GM19193 (cell line): Measurements from ENCODE around the gene S100A11.

ENCODE experiments used
- POLR2A ChIP-seq: IDR thresholded peaks from 4 replicates; pipeline ENCODE4 v1.6.1; 2011; ENCODE audit not compliant: insufficient read depth, insufficient read length; ENCODE audit errors: extremely low read depth

The S100A11 gene

DNA sequence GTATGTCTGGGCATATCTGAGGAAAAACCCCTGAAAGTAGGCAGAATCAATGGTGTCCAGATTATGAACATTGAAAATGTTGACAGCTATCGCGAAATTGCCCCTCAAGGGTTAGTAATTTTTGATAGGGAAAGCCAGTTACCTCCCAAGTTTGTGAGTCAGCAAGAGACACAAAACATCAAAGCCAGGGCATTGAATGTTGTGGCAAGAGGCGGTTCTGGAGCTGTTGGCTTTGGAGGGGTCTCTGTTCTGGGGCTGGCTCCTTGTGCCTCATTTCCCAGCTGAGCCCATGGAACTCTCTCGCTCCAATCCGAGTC lies 10.6 kb upstream of the S100A11 start:
- no peak for TF ChIP-seq POLR2A

DNA sequence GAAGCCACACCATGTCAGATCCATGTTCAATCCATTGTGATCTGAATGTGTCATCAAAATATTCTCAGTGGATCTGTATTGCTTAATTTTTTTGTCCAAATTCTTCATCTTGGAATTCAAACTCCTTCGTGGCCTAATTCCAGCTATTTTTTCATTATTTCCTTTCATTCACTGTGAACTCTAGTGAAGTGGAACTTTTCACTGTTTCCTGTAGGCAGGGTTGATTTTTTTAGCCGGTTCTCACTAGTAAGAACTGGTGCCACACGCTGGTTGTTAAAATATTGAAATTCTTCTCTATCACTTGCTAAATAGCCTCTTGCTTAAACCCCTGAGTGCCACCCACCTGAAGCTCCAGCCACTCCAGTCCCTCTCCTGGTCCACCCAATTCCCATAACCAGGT lies 7.6 kb upstream of the S100A11 start:
- TF ChIP-seq POLR2A = no peak

DNA sequence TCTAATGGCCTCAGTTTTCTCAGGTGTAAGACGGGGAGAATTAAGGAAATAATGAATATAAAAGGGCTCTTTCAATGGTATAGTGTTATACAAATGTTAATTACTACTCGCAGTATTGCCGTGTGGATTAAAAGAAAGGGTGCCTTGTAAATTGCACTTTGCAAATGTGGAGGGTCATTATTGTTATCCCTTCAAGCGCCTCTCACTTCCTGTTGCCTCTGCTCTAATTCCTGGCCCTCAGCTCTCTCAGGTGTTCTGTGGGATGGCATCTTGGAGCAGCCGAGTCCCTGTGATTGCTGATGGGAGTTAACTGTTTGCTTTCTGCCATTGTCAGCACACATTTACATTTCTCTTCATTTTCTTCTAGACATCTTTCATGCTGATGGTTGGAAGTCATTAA lies 7.1 kb upstream of the S100A11 start:
- no peak for TF ChIP-seq POLR2A

DNA sequence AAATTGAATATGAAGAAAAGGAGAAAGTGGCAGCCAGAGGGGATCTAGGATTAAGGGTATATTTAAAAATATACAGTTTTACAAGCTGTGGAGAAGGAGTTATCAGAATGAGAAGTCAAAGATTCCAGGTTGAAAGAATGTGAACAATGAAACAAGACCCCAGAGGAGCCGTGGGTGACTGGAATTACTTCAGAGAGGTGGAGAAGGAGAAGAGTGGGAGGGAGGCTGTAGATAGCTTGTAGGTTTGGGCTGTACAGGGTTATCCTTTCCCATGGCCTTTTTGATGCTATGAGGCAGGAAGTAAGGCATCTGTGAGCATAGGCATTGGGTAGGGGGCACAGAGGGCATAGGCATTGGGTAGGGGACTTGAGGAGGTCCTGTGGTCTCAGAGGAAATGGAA lies 5.2 kb upstream of the S100A11 start:
- TF ChIP-seq POLR2A = no peak

DNA sequence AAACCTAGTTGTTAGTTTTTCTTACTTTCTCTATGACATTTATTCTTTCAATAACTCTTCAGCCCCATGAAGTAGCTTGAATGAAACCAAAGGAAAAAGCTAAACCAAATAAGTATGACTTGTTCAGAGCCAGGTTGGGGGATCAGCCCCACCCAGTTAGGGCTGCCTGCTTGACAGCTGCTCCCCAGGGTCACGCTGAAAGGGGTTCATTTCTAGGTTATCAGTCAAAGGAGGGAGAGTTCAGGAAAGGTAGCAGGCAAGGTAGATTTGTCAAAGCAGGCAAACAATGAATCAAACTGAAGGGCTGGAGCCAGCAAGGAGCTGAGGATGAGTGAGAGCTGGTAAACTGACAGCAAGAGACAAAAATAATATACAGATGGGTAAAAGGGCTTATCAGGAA lies 3.1 kb upstream of the S100A11 start:
- TF ChIP-seq POLR2A = no peak

DNA sequence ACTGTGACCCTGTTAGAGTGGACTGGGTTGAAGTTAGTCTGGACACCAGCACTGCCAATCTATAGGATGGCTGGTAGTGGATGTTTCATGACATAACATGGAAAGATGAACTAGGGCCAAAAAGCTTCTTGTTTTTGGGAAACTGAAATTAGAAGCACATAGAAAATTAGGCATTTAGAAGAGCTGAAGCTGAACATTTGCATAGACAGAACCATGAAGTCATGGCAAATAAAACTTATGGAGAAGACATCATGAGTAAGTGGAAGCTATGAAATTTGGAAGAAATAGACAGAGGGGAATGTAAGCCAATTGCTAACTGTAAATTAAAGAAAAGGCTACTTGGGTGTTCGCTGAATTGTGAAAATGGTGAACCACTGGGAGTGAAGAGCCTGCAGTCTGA lies 2.7 kb upstream of the S100A11 start:
- no peak for TF ChIP-seq POLR2A

DNA sequence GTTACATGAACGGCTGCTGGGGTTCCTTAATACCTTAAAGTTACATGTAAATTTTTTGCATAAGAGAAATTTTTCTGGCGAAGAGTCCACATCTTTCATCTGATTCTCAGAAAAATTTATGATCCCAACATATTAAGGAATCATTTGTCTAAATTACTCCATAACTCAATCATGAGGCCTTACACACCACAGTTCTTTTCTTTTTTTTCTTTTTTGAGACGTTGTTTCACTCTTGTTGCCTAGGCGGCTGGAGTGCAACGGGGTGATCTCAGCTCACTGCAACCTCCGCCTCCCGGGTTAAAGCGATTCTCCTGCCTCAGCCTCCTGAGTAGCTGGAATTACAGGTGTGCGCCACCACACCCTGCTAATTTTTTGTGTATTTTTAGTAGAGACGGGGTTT lies 2.1 kb upstream of the S100A11 start:
- no peak for TF ChIP-seq POLR2A

DNA sequence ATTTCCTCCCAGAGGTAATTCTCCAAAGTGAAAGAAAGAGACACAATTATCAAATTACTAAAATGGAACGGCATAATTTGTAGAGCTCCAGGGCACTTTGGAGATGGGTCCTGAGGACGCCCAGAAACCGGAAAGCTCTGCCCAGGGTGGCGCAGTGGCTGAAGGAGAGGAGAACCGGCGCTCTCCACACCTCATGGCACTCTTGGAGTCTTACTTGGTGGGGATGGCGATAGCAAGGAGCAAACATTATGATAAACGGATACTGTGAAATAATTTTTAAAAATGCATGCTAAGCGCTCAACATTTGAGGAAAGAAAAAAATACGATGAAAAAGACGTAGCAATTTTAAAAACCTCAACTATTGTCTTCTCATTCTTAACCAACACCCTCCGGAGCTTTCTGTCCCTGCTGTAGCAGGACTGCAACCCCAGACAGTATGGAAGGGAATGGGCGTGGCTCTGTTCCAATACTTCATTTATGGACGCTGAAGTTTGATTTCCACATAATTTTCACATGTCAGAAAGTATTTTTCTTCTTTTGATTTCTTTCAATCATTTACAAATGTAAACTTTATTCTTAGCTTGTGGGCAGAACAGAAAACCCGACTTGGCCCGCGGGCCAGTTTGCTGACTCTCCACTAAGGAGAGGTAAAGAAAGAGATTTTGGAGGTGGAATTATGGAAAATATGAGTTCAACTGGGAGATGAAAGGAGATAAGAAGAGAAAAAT lies 1.1 kb downstream of the S100A11 start:
- no peak for TF ChIP-seq POLR2A

DNA sequence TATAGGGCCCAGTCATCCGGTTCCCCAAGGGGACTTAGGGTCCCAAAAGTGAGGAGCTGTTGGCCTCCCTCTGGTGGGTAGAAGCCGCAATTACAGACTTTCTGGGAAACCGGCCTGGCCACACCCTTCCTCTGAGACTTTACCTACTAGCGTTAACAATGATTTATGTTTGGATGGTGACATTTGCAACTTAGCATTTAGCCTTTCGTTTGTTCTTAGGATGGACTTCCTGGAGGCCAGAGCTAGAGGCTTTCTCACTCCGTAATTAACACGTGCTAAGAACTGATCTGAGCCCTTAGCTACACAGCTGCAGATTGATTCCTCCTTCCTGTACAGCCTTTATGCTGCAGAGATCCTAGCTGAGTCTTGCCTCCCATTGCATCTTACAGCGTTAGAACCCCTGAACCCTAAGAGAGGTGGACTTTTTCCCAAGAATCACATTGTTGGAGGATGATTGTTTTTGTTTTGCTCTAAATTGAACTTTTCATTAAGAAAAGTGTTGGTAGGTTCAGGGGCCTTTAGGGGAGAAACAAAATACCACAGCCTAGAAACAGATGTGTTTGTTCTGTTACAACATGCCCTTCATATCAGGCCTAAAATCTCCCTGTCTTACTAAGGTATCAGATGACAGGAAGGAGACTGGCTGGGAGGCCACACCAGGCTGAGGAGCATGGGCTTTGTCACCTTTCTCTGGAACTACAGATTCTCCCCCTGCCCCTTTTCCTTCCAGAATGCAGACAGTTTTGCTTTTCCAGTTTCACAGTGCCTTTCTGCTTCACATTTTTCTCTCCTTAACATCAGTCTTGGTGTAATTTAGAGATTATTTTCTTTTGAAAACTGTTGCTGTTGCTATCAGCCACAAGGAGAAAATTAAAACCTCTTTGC lies 1.9 kb downstream of the S100A11 start:
- TF ChIP-seq POLR2A = no peak

DNA sequence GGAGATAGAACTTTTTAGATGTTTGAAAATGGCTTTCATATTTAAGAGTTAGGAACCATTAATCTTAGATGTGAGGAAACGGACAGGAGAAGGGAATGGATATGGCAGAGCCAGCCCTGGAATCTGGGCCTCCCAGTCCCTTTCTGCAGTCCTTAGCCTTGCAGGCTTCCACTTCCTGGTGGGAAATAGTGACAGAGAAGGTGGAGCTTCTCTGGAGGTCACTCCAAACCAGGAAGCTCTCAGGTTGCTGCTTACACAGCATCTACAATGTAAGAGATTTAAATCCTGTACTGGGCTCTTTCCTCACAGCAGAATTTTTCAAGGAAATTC lies 2.5 kb downstream of the S100A11 start:
- no peak for TF ChIP-seq POLR2A

DNA sequence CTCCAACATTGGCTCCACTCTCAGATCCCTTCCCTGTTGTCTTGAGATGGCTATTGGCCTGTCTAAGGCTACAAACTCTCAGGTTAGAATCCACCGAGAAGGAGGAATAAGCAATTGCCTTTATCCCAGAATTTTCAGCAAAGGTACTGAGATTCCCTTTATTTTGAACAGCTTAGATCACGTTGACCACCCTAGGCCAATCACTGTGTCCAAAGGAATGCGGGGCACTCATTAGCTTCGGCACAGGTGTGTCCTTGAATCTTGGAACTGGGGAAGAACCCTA lies 6.9 kb downstream of the S100A11 start:
- TF ChIP-seq POLR2A = no peak

DNA sequence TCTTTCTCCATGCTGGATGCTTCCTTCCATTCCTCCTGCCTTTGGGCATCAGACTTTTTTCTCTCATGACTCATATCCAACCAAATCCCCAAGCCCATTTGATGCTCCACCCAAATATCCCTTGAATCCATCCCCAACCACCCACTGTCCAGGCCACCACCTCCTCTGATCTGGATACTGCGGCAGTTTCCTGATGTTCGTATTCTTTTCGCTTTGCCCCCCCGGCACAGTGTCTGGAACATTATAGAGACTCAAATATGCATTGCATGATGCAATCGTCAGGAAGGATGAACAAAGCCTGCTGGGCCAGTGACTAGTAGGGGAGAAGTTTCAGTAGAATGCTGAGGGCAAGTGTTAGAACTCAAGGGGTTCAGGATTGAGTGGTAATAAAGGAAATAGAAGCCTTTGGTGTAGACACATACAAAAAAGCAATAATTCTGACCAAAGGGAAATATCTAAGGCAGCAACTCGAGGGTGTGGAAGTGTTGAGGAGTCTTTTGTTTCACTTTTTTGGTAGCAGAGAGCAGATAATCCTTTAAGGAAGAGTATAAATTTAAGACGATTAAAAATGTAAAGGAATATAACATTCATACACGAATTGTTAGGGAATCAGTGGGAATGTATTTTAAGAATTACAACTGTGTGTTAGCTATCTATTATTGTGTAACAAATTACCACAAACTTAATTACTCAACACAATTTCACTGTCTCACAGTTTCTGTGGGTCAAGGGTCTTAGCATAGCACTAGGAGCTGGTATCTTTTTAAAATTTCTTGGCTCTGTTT lies 7.5 kb downstream of the S100A11 start:
- no peak for TF ChIP-seq POLR2A

DNA sequence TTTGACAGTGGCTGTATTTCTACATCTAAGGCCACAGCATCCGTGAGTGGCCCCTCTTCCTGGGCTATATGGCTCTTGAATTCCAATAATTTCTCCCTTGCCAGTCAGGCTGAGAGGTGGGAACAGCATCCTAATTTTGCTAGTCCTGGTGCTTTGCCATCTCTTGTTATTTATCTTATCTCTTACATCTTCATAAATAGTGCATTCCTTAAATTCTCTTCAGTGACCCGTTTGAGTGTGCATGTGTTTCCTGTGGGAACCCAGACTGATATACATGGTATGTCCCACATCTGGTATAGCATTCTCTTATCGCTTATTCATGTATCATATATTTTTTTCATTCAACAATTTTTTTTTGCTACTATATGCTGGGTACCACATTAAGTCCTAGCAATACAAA lies 9.9 kb downstream of the S100A11 start:
- TF ChIP-seq POLR2A = no peak

DNA sequence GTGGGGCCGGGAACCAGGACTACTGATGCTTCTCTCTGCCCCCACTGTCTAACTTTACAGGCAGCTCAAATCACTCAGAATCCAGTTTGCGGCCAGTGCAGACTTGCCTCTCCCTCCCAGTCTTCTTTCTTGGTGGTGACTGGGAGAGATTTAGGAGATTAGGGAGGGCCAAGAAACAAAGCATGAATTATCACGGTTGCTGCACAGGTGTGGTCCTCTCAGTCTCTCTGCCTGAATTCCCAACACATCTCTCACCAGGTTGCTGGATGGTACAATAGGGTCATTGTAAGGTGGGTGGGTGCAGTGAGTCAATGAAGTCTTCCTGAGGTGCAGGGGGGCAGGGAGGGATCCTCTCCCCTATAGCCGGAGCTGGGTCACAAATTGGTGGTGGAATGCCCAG lies 12.6 kb downstream of the S100A11 start:
- no peak for TF ChIP-seq POLR2A

DNA sequence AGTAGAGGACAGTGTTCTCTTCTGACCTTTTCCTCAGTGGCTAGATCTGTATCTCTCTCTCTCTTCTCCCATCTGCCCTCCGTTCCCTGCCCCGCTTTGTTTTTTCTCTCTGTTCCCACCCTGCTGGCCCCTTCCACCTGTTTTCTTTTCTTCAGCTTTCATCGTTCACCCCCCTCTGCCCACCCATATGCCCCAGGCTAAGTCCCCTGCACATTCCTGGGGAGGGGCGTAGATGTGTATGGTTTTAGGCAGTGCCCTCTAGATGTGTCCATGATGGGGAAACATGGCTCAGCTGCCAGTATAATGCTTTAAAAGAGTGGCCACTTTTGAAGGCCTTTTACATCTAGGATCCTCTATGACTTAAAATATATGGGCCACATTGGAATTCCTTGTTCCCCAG lies 13.6 kb downstream of the S100A11 start:
- no peak for TF ChIP-seq POLR2A

DNA sequence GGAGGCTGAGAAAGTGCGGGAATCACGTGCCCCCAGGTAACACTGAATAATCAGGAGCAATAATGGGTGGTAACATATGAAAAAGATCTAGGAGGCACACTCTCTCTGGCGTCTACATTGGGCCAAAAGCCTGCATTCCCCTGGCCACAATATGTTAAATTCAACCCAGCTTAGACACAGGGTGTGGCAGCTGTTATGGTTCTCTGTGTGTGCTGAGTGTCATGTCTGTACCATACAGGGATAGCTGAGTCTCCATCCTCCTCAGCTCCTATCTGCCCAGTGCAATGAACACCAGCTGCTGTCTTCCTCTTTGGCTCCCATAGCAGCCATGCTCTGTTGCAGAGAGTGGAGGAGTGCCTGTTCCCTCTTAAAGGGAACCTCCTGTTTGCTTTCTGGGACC lies 14.3 kb downstream of the S100A11 start:
- no peak for TF ChIP-seq POLR2A
